Mesendoderm (in vitro differentiated cells): Measurements from ENCODE around the gene NSDHL.
A peak's percentile ranks its signal among the peaks of the same experiment; 100 is the strongest.

Source experiments
- DNase-seq: peaks from one replicate; pipeline ENCODE4 v3.0.0; 2013
- H2AK5ac ChIP-seq: 2 replicates; pipeline ENCODE4 v1.6.1; 2013; ENCODE audit warnings: low read length, inconsistent platforms
- H2BK120ac ChIP-seq: 2 replicates; pipeline ENCODE4 v1.6.1; 2013; ENCODE audit warnings: low read depth, mild to moderate bottlenecking, low read length, moderate library complexity, mixed read lengths
- H2BK15ac ChIP-seq: replicated peaks from 2 replicates; pipeline ENCODE4 v1.6.1; 2013; ENCODE audit warnings: low read depth, mild to moderate bottlenecking, moderate library complexity
- H2BK5ac ChIP-seq: 2 replicates; pipeline ENCODE4 v1.6.1; 2013; ENCODE audit warnings: low read length, inconsistent platforms
- H3K18ac ChIP-seq: 2 replicates; pipeline ENCODE4 v1.6.1; 2013; ENCODE audit warnings: mild to moderate bottlenecking, low read length, mixed read lengths
- H3K23ac ChIP-seq: one replicate; pipeline ENCODE4 v1.6.1; 2013; ENCODE audit warnings: low read length
- H3K27ac ChIP-seq: 2 replicates; pipeline ENCODE4 v1.5.1; 2013; ENCODE audit warnings: low read depth, mild to moderate bottlenecking, inconsistent platforms, low read length, moderate library complexity
- H3K27me3 ChIP-seq: 2 replicates; pipeline ENCODE4 v1.6.1; 2013; ENCODE audit warnings: low read length, control low read depth, mild to moderate bottlenecking, inconsistent platforms; ENCODE audit not compliant: insufficient read depth, poor library complexity
- H3K36me3 ChIP-seq: 2 replicates; pipeline ENCODE4 v1.6.1; 2013; ENCODE audit warnings: low read length, inconsistent platforms; ENCODE audit not compliant: control insufficient read depth, insufficient read depth
- H3K4ac ChIP-seq: one replicate; pipeline ENCODE4 v1.6.1; 2013; ENCODE audit warnings: low read depth, mild to moderate bottlenecking, low read length, moderate library complexity
- H3K4me1 ChIP-seq: 2 replicates; pipeline ENCODE4 v1.6.1; 2013; ENCODE audit warnings: low read depth, low read length, inconsistent platforms; ENCODE audit not compliant: control insufficient read depth
- H3K4me2 ChIP-seq: 2 replicates; pipeline ENCODE4 v1.6.1; 2013; ENCODE audit warnings: low read length
- H3K4me3 ChIP-seq: 2 replicates; pipeline ENCODE4 v1.5.1; 2013; ENCODE audit warnings: mild to moderate bottlenecking, low read length
- H3K56ac ChIP-seq: one replicate; pipeline ENCODE4 v1.6.1; 2013; ENCODE audit warnings: low read length
- H3K79me1 ChIP-seq: 2 replicates; pipeline ENCODE4 v1.6.1; 2013; ENCODE audit warnings: low read length, inconsistent platforms
- H3K79me2 ChIP-seq: 2 replicates; pipeline ENCODE4 v1.6.1; 2013; ENCODE audit warnings: mild to moderate bottlenecking, low read length; ENCODE audit not compliant: control insufficient read depth, insufficient read depth
- H3K9ac ChIP-seq: 2 replicates; pipeline ENCODE4 v1.6.1; 2013; ENCODE audit warnings: low read length, inconsistent platforms
- H4K5ac ChIP-seq: one replicate; pipeline ENCODE4 v1.6.1; 2013; ENCODE audit warnings: low read length
- H4K8ac ChIP-seq: one replicate; pipeline ENCODE4 v1.6.1; 2013; ENCODE audit warnings: low read depth, mild to moderate bottlenecking, control low read depth, low read length, moderate library complexity
- WGBS: extraction: QIAGEN DNeasy Blood & Tissue Kit; methylation state at CpG from one replicate; pipeline ENCODE4 v1.1.7; 2013; ENCODE audit warnings: low lambda C conversion rate, missing lambda C conversion rate; ENCODE audit not compliant: insufficient coverage; ENCODE audit errors: extremely low coverage; 5-methylcytosine and 5-hydroxymethylcytosine counted together

The NSDHL gene

DNA sequence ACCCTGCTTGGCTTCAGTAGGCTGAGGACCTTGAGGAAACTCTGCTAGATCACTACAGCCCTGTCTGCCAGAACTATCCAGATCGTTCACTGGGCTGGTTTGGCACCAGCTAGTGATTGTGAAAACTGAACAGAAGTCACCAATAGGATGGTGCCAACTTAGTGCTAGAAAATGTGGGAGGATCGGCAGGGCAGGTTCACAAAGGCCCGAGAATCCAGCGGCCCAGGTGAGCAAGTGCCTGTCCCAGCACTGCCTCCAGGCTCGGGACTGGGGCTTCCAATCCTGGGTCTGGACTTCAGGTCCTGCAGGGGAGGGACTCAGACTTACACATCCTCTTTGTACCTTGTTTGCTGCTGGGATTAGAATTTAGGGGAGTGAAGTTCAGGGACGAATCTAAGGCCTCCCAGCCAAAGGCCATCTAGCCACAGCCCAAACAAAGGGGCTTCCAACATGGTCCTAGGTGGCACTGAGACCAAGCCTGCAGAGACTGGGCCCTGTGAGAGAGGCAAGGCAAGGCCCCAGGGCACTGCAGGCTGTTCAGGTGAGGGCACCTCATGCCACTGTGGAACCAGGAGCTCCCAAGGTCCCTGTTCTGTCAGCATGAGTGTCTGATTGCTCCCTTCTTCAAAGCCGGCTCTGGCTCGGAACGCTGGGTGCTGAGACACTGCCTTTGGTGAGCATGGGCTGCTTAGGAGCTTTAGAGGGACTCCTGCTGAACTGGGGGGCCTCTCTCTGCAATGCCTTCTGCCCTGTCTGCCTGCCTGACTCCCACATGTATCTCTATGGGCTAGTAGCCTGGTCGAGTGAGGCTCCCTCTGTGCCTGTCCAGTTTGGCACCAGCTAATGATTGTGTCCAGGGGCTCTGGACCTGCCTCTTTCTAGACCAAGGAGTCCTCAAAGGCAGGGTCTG is 46.3 kb downstream of the NSDHL start:
- no peaks in the 10 kb centered on the region for H3K79me2 ChIP-seq
- no peaks in the 10 kb centered on the region for H3K4me1 ChIP-seq
- no peak overlapping the region for H2BK120ac ChIP-seq
- no CpG with 5 or more reads among the region's 10 CpGs for WGBS
- no peaks in the 10 kb centered on the region for H3K36me3 ChIP-seq
- H3K18ac ChIP-seq, result no peak overlapping the region
- no peak overlapping the region for H4K5ac ChIP-seq
- no peak overlapping the region for H3K56ac ChIP-seq
- no peak overlapping the region for H3K23ac ChIP-seq
- no peak overlapping the region for H3K27ac ChIP-seq
- no peak overlapping the region for H3K4me2 ChIP-seq
- H2BK15ac ChIP-seq, result no peak overlapping the region
- H3K4ac ChIP-seq, result no peak overlapping the region
- no peak for DNase-seq
- no peak overlapping the region for H2BK5ac ChIP-seq
- H3K79me1 ChIP-seq, result no peaks in the 10 kb centered on the region
- no peak overlapping the region for H4K8ac ChIP-seq
- H3K4me3 ChIP-seq, result no peak overlapping the region
- no peaks in the 10 kb centered on the region for H3K27me3 ChIP-seq
- no peak overlapping the region for H3K9ac ChIP-seq
- H2AK5ac ChIP-seq, result no peak overlapping the region

GRCh38 chrX:152878976-152879755 is 48.3 kb downstream of the NSDHL start:
- no peaks in the 10 kb centered on the region for H3K36me3 ChIP-seq
- H2BK15ac ChIP-seq, result no peak overlapping the region
- H3K23ac ChIP-seq, result no peak overlapping the region
- H3K79me2 ChIP-seq, result no peaks in the 10 kb centered on the region
- no peak overlapping the region for H3K9ac ChIP-seq
- H3K18ac ChIP-seq, result no peak overlapping the region
- H2AK5ac ChIP-seq, result no peak overlapping the region
- no peak overlapping the region for H3K4me3 ChIP-seq
- no peak overlapping the region for H3K4me2 ChIP-seq
- H3K27me3 ChIP-seq, result no peaks in the 10 kb centered on the region
- no peak overlapping the region for H2BK5ac ChIP-seq
- no peak overlapping the region for H2BK120ac ChIP-seq
- H3K4me1 ChIP-seq, result no peaks in the 10 kb centered on the region
- H3K4ac ChIP-seq, result no peak overlapping the region
- no peak for DNase-seq
- no peak overlapping the region for H3K27ac ChIP-seq
- no CpG with 5 or more reads among the region's 16 CpGs for WGBS
- no peaks in the 10 kb centered on the region for H3K79me1 ChIP-seq
- H4K8ac ChIP-seq, result no peak overlapping the region
- H4K5ac ChIP-seq, result no peak overlapping the region
- H3K56ac ChIP-seq, result no peak overlapping the region

- Histone ChIP-seq H4K5ac (no peak overlapping the region), H2AK5ac (no peak overlapping the region), H3K18ac (no peak overlapping the region), H3K79me1 (no peaks in the 10 kb centered on the region), H3K56ac (no peak overlapping the region), H3K27me3 (no peaks in the 10 kb centered on the region), H2BK120ac (no peak overlapping the region), H3K36me3 (no peaks in the 10 kb centered on the region), H3K9ac (no peak overlapping the region), H3K4me2 (no peak overlapping the region), H3K23ac (no peak overlapping the region), H3K4ac (no peak overlapping the region), H3K27ac (no peak overlapping the region), H3K79me2 (no peaks in the 10 kb centered on the region), H3K4me1 (no peaks in the 10 kb centered on the region), H3K4me3 (no peak overlapping the region), H2BK5ac (no peak overlapping the region), H2BK15ac (no peak overlapping the region), H4K8ac (no peak overlapping the region)
- no CpG with 5 or more reads among the region's 2 CpGs for WGBS
- DNase-seq, result no peak
Observed at GRCh38 chrX:152881289-152881688, 50.4 kb downstream of the NSDHL start.

DNA sequence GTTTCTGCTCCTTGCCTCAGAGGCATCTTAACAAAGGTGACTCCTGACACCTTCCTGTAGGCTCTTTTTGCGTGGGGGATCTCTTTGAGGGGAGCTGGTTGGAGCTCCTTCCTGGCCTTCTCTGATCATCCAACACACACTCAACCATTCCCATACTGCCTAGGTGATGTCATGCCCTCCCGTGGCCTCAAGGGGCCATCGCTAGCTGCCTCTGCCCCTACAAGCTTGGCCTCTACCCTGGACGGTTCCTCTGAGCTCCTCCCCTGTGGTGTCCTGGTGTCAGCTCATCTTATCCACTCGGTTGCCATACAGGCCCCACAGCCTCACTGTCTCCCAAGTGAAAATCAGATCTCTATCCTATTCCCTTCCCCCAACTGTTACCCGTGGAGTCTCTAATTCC is 53.3 kb downstream of the NSDHL start:
- no peak overlapping the region for H4K8ac ChIP-seq
- no peak overlapping the region for H3K27ac ChIP-seq
- peak; percentile 73 for DNase-seq
- no peak overlapping the region for H3K4me3 ChIP-seq
- no peaks in the 10 kb centered on the region for H3K4me1 ChIP-seq
- H2BK15ac ChIP-seq, result no peak overlapping the region
- WGBS, result no CpG with 5 or more reads among the region's 6 CpGs
- no peaks in the 10 kb centered on the region for H3K79me1 ChIP-seq
- no peak overlapping the region for H3K4me2 ChIP-seq
- H3K79me2 ChIP-seq, result no peaks in the 10 kb centered on the region
- no peak overlapping the region for H3K23ac ChIP-seq
- no peak overlapping the region for H3K4ac ChIP-seq
- H2BK5ac ChIP-seq, result no peak overlapping the region
- H3K27me3 ChIP-seq, result no peaks in the 10 kb centered on the region
- H2BK120ac ChIP-seq, result no peak overlapping the region
- H3K9ac ChIP-seq, result no peak overlapping the region
- no peak overlapping the region for H2AK5ac ChIP-seq
- no peak overlapping the region for H4K5ac ChIP-seq
- H3K18ac ChIP-seq, result no peak overlapping the region
- no peaks in the 10 kb centered on the region for H3K36me3 ChIP-seq
- H3K56ac ChIP-seq, result no peak overlapping the region

- no peak overlapping the region for H4K5ac ChIP-seq
- no peak overlapping the region for H4K8ac ChIP-seq
- H3K27ac ChIP-seq, result no peak overlapping the region
- H3K79me1 ChIP-seq, result no peaks in the 10 kb centered on the region
- H3K4me2 ChIP-seq, result no peak overlapping the region
- no peaks in the 10 kb centered on the region for H3K36me3 ChIP-seq
- H2BK5ac ChIP-seq, result no peak overlapping the region
- H2BK15ac ChIP-seq, result no peak overlapping the region
- DNase-seq, result no peak
- H3K4me3 ChIP-seq, result no peak overlapping the region
- no peaks in the 10 kb centered on the region for H3K4me1 ChIP-seq
- no peak overlapping the region for H3K56ac ChIP-seq
- no peak overlapping the region for H3K4ac ChIP-seq
- H3K27me3 ChIP-seq, result no peaks in the 10 kb centered on the region
- H3K18ac ChIP-seq, result no peak overlapping the region
- H3K79me2 ChIP-seq, result no peaks in the 10 kb centered on the region
- no peak overlapping the region for H2AK5ac ChIP-seq
- H2BK120ac ChIP-seq, result no peak overlapping the region
- WGBS, result no CpG with 5 or more reads among the region's 3 CpGs
- H3K9ac ChIP-seq, result no peak overlapping the region
- peak overlapping the region; percentile 24 for H3K23ac ChIP-seq
Observed at GRCh38 chrX:152886716-152887115, 55.9 kb downstream of the NSDHL start.
